Measurements from ENCODE around the gene RNF157.

The RNF157 gene

DNA sequence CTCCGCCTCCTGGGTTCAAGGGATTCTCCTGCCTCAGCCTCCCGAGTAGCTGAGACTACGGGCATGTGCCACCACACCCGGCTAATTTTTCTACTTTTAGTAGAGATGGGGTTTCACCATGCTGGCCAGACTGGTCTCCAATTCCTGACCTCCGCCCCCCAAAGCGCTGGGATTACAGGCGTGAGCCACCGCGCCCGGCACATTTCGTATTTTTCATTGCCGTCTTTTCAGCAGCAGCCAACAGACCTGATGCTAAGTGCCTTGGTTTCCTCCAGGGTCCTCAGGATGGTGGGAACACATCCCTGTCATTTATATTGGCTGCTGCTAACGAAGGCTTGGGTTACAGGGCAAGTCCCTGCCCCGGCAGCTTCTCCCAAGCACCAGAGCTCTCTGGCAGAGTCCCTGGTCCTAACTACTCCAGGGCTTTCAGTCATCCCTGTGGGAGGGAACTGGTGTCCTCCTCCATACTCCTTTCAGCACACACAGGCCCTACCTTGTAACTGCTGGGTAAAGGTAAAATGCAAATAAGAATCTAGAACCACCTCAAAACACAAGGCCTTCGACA, 1.5 kb upstream of the RNF157 start:
- TF ChIP-seq, protein P1, sequence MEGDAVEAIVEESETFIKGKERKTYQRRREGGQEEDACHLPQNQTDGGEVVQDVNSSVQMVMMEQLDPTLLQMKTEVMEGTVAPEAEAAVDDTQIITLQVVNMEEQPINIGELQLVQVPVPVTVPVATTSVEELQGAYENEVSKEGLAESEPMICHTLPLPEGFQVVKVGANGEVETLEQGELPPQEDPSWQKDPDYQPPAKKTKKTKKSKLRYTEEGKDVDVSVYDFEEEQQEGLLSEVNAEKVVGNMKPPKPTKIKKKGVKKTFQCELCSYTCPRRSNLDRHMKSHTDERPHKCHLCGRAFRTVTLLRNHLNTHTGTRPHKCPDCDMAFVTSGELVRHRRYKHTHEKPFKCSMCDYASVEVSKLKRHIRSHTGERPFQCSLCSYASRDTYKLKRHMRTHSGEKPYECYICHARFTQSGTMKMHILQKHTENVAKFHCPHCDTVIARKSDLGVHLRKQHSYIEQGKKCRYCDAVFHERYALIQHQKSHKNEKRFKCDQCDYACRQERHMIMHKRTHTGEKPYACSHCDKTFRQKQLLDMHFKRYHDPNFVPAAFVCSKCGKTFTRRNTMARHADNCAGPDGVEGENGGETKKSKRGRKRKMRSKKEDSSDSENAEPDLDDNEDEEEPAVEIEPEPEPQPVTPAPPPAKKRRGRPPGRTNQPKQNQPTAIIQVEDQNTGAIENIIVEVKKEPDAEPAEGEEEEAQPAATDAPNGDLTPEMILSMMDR (IDR thresholded peaks at IDR 0.05), result no peak

DNA sequence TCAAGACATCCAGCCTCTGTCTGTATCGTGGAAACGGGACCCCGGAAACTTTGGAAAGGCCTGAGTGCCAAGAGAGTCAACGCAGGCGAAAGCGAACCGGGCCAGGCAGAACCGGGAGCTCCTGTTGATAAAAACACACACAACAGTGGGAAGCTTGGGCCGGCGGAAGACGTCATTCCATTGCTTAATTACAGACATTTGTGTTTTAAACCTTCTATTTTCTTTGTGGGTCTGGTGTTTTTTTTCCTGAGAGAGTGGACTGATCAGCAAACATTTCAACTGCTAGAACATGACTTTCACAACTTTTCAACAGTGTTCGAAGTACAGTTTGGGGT, 878 bp upstream of the RNF157 start:
- TF ChIP-seq, protein P1 (IDR thresholded peaks at IDR 0.05), result no peak

DNA sequence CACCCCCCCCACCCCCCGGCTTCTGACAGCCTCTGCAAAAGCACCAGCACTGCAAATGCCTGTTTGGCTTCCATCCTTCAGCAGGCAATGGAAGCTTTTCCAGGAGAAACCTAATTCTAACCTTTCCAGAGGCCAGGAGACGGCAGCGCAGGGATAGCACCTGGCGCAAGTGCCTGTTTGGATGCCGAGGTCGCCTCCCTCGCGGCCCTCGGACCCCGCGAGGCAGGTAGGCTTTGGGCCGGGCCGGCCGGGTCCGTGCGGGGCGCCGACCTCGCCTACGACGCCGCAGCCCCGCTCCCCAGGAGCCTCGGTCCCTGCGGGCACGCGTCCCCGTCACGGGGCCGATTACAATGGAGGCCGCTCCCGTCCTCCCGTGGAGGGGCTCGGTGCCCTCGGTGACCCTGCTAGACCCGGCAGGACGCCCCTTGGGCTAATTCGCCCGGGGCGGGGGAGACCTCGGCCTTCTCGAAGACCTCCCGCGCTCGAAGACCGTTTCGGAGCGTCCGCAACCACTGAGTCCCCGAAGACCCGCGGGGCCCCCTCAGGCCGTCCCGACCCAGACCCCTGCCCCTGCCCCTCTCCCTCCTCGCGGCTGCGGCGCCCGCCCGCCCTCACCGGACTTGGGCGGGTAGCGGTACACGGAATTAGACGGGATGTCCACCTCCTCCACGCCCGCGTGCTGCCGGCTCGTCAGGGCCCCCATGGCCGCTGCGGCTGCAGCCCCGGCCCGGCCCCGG, 587 bp downstream of the RNF157 start:
- TF ChIP-seq, protein P1 (IDR thresholded peaks at IDR 0.05), result no peak

DNA sequence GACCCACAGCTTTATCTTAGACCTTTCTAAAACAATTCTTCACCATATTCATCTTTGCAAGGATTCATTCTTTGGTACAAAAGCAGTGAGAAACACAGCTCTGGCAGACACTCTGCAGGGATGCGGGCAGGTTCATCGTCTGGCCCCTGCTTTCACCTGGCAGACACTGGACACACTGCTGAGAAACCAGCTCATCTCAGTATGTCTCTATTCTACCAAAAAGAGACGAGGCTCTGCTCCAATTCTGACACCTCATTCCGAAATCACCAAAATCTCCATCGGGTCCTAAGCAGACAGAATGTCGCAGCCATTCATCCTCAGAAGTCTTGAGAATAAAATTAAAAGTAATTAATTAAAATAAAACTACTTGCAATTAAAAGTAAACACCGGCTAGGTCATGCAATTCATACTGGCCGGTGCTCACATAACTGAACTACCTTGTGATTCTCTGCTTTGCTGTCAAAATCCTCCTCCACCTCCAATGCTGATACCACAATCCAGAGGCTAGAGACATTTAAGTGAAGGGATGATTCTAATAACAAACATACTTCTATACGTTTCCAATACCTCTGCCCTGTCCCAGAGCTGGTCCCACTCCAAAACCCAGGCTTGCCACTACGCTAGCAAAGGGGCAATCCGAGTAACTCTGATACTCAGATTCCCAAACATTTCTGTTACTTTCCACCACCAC, 1.3 kb downstream of the RNF157 start:
- TF ChIP-seq, protein P1 (IDR thresholded peaks at IDR 0.05), result no peak

DNA sequence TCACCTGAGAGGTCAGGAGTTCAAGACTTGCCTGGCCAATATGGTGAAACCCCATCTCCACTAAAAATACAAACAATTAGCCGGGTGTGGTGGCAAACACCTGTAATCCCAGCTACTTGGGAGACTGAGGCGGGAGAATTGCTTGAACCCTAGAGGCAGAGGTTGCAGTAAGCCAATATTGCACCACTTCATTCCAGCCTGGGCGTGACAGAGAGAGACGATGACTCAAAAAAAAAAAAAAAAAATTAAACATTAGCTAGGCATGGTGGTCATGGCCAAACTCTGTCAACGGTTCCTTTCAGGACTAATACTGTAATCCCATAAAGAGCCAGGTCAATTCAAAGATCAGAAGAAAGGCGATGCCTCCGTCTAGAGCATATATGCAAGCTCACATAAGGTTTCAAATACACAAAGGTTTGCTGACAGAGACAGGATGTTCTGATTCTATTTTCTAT, 2.4 kb downstream of the RNF157 start:
- TF ChIP-seq, protein P1 (IDR thresholded peaks at IDR 0.05), result no peak

DNA sequence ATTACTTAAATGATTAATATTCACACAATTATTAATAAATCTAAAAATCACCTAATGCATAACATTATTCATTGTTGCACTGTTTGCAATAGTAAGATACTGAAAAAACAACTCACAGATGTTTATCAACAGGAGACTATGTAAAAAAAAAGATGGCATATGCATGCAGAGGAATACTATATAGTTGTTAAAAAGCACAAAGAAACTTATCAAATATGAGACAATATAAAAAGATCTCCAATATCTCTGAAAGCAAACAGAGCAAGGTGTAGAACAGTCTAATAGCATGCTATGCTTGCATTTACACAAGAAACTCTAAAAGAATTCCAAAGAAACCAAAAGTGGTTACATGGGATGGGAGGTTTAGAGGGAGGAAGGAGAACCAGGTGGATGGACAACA, 3.7 kb downstream of the RNF157 start:
- TF ChIP-seq, protein P1 (IDR thresholded peaks at IDR 0.05), result no peak

DNA sequence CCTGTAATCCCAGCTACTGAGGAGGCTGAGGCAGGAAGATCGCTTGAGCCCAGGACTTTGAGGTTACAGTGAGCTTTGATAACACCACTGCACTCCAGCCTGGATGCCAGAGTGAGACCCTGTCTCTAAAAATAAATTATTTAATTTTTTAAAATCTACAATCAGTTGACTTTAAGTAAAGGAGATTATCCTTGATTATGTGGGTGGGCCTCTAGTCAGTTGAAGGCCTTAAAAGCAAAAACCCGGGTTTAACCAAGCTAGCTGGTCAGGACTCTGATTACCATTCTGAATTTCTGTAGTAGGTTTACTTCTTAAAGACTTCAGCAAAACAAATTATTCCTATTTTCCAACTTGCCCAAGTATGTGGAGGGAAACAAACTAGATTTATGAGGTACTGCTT, 4.4 kb downstream of the RNF157 start:
- TF ChIP-seq, protein P1 (IDR thresholded peaks at IDR 0.05), result no peak

All from LNCAP (cell line).